DOHH2 (cell line): Measurements from ENCODE around the gene PCSK5.

Experiments
- H3F3A ChIP-seq: fragments of 200-600 bp; sonication (generic), shearing (Covaris generic); 2 replicates; pipeline ENCODE4 v1.6.0; 2016; ENCODE audit warnings: antibody characterized with exemption, mild to moderate bottlenecking; ENCODE audit not compliant: control insufficient read depth, insufficient read depth
- H3K27ac ChIP-seq: fragments of 200-600 bp; sonication (generic); 2 replicates; pipeline ENCODE4 v1.5.1; 2014; ENCODE audit warnings: low read depth, mild to moderate bottlenecking, low read length, moderate library complexity
- H3K27me3 ChIP-seq: fragments of 200-600 bp; sonication (generic); 2 replicates; pipeline ENCODE4 v1.6.1; 2014; ENCODE audit warnings: mild to moderate bottlenecking, low read length, mixed read lengths; ENCODE audit not compliant: control insufficient read depth
- H3K36me3 ChIP-seq: fragments of 200-600 bp; sonication (generic); 2 replicates; pipeline ENCODE4 v1.6.1; 2014; ENCODE audit warnings: mild to moderate bottlenecking, low read length, moderate library complexity, mixed read lengths; ENCODE audit not compliant: control insufficient read depth
- H3K4me1 ChIP-seq: fragments of 200-600 bp; sonication (generic); 2 replicates; pipeline ENCODE4 v1.6.1; 2014; ENCODE audit warnings: mild to moderate bottlenecking, low read length, mixed read lengths; ENCODE audit not compliant: control insufficient read depth
- H3K4me2 ChIP-seq: fragments of 200-600 bp; sonication (generic); 2 replicates; pipeline ENCODE4 v1.6.0; 2014; ENCODE audit warnings: mild to moderate bottlenecking, low read length, moderate library complexity
- H3K4me3 ChIP-seq: fragments of 200-600 bp; sonication (generic); 2 replicates; pipeline ENCODE4 v1.5.1; 2014; ENCODE audit warnings: mild to moderate bottlenecking, low read length, mixed read lengths
- H3K79me2 ChIP-seq: fragments of 200-600 bp; sonication (generic); 2 replicates; pipeline ENCODE4 v1.6.1; 2014; ENCODE audit warnings: mild to moderate bottlenecking, low read length, mixed read lengths; ENCODE audit not compliant: control insufficient read depth
- H3K9me2 ChIP-seq: fragments of 200-600 bp; sonication (generic); replicated peaks from 2 replicates; pipeline ENCODE4 v1.6.1; 2014; ENCODE audit warnings: mild to moderate bottlenecking, low read length, mixed read lengths; ENCODE audit not compliant: control insufficient read depth
- H3K9me3 ChIP-seq: fragments of 200-600 bp; sonication (generic); 2 replicates; pipeline ENCODE4 v1.6.1; 2014; ENCODE audit warnings: antibody characterized with exemption, low read length, mixed read lengths; ENCODE audit not compliant: control insufficient read depth, insufficient read depth
- H4K20me1 ChIP-seq: fragments of 200-600 bp; sonication (generic); 2 replicates; pipeline ENCODE4 v1.6.0; 2014; ENCODE audit warnings: low read depth, mild to moderate bottlenecking, antibody characterized with exemption, low read length, moderate library complexity; ENCODE audit not compliant: control insufficient read depth, insufficient read depth
- CTCF ChIP-seq: fragments of 200-600 bp; sonication (generic); IDR thresholded peaks from one replicate; pipeline ENCODE4 v1.5.1; 2014; ENCODE audit warnings: antibody characterized with exemption, mild to moderate bottlenecking, low read depth, low read length; ENCODE audit not compliant: poor library complexity, severe bottlenecking
- EZH2phosphoT487 ChIP-seq: fragments of 200-600 bp; sonication (generic); IDR thresholded peaks from 2 replicates; pipeline ENCODE4 v1.6.1; 2017; ENCODE audit warnings: borderline replicate concordance, mild to moderate bottlenecking, antibody characterized with exemption, low read length, moderate library complexity, mixed read lengths

The PCSK5 gene

DNA sequence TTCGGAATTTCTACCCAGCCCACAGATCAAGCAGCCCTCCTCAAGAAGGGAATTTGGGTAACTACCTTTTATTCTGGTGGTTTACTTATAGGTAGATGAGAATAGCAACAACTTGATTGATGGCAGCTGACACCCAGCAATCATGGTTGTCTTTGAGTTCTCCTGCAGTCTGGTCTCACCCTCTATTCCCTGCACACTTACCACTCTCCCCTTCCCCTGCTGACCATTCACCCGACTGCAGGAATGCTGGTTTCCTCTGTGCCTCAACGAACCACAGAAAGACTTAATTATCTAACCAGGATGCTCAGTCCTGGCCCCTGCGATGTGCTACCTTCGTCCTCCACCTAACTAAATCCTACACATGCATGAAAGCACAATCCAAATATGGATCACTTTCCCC, 260.8 kb downstream of the PCSK5 start:
- H3K9me3 ChIP-seq, result no peaks in the 10 kb centered on the region
- no peaks in the 10 kb centered on the region for H3K9me2 ChIP-seq
- no peaks in the 10 kb centered on the region for H4K20me1 ChIP-seq
- H3K36me3 ChIP-seq, result no peaks in the 10 kb centered on the region
- peaks cover 5% of the 10 kb centered on the region for H3K4me1 ChIP-seq
- peak overlapping the region; percentile 28 for H3K4me2 ChIP-seq
- H3K79me2 ChIP-seq, result no peaks in the 10 kb centered on the region
- H3K4me3 ChIP-seq, result no peak overlapping the region
- no peak overlapping the region for H3K27ac ChIP-seq
- TF ChIP-seq CTCF, result no peak
- TF ChIP-seq EZH2phosphoT487, result no peak
- no peaks in the 10 kb centered on the region for H3F3A ChIP-seq
- peaks cover 8% of the 10 kb centered on the region for H3K27me3 ChIP-seq

DNA sequence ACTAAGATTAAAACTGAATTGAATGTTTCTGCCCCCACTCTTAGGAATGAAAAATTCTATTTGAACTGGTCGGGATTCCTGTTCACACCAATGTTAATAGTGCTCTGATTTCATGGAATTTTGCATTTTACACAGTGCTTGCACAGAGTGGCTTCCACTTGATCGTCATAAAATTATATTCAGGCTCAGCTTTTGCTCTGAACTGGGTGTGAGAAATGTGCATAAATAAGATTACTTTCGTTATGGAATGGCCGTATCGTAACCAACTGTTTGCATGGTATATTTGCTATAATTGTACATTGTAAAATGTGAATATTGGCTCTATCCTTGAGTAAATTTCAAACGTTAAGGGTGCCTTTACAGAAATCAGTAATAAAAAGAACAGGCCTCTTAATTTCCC, 262.9 kb downstream of the PCSK5 start:
- TF ChIP-seq CTCF (no peak), EZH2phosphoT487 (no peak)
- Histone ChIP-seq H3K27ac (no peak overlapping the region), H3K9me2 (no peaks in the 10 kb centered on the region), H3K4me3 (no peak overlapping the region), H3F3A (no peaks in the 10 kb centered on the region), H3K4me1 (peaks cover 5% of the 10 kb centered on the region), H3K36me3 (no peaks in the 10 kb centered on the region), H4K20me1 (no peaks in the 10 kb centered on the region), H3K79me2 (no peaks in the 10 kb centered on the region), H3K27me3 (peaks cover 5% of the 10 kb centered on the region), H3K9me3 (no peaks in the 10 kb centered on the region), H3K4me2 (no peak overlapping the region)

GRCh38 chr9:76153902-76154629, 263.6 kb downstream of the PCSK5 start:
- Histone ChIP-seq H3K9me3 (no peaks in the 10 kb centered on the region), H3K4me2 (no peak overlapping the region), H3K36me3 (no peaks in the 10 kb centered on the region), H4K20me1 (no peaks in the 10 kb centered on the region), H3K79me2 (no peaks in the 10 kb centered on the region), H3K4me1 (peaks cover 5% of the 10 kb centered on the region), H3K27ac (no peak overlapping the region), H3K9me2 (no peaks in the 10 kb centered on the region), H3F3A (no peaks in the 10 kb centered on the region), H3K27me3 (peaks cover 5% of the 10 kb centered on the region), H3K4me3 (no peak overlapping the region)
- no peak for TF ChIP-seq EZH2phosphoT487
- no peak for TF ChIP-seq CTCF
